ENCODE data around the gene GRPEL1. TPM values are rescaled to one million over a fixed set of nuclear protein-coding genes. Genes with fewer than 3 reads are reported as not detected.
A peak's percentile ranks its signal among the peaks of the same experiment; 100 is the strongest.

Gene GRPEL1
- total and polyA plus RNA-seq, 2 of the 13 experiments (the other 11 are each of a cell fraction or from before 2014, with no cell fraction given), result 32.3 to 141 TPM

- TF ChIP-seq PLSCR1 (CRISPR knock-in tag; IDR thresholded peaks at IDR 0.05; ENCODE audit: borderline replicate concordance), result no peak
- TF ChIP-seq ZMYM4 (CRISPR knock-in tag; IDR thresholded peaks at IDR 0.05), result no peak
- no peak for TF ChIP-seq ZNF577 (CRISPR knock-in tag; IDR thresholded peaks at IDR 0.05; ENCODE audit: borderline replicate concordance, low read depth)
- TF ChIP-seq JARID2 (CRISPR knock-in tag; IDR thresholded peaks at IDR 0.05; ENCODE audit: insufficient replicate concordance), result no peak
- TF ChIP-seq CREBL2 (CRISPR knock-in tag; IDR thresholded peaks at IDR 0.05; ENCODE audit: borderline replicate concordance), result no peak
- no peak for TF ChIP-seq PAWR (CRISPR knock-in tag; IDR thresholded peaks at IDR 0.05; ENCODE audit: borderline replicate concordance)
- no peak for TF ChIP-seq THAP8 (CRISPR knock-in tag; IDR thresholded peaks at IDR 0.05; ENCODE audit: borderline replicate concordance)
- no peak for TF ChIP-seq ZSCAN9 (CRISPR knock-in tag; IDR thresholded peaks at IDR 0.05; ENCODE audit: borderline replicate concordance)
- no peak for TF ChIP-seq ZBTB3 (CRISPR knock-in tag; IDR thresholded peaks at IDR 0.05; ENCODE audit: borderline replicate concordance, low read depth)
- no peak for TF ChIP-seq NCOA2 (CRISPR knock-in tag; IDR thresholded peaks at IDR 0.05)
- TF ChIP-seq TBX3 (IDR thresholded peaks at IDR 0.05; ENCODE audit: borderline replicate concordance), result no peak
- TF ChIP-seq ARNT (IDR thresholded peaks at IDR 0.05), result no peak
- peak; percentile 20; the same call in 1 of the 2 replicates for TF ChIP-seq SIN3A (IDR thresholded peaks at IDR 0.05; ENCODE audit: borderline replicate concordance, low read depth, low read length)
- no peak for TF ChIP-seq PATZ1 (CRISPR knock-in tag; IDR thresholded peaks at IDR 0.05)
- TF ChIP-seq ZBTB34 (CRISPR knock-in tag; IDR thresholded peaks at IDR 0.05), result no peak
- no peak for TF ChIP-seq HDAC1 (CRISPR knock-in tag; IDR thresholded peaks at IDR 0.05)
- TF ChIP-seq SUZ12 (IDR thresholded peaks at IDR 0.05; ENCODE audit: low read depth, low read length), result no peak
- TF ChIP-seq ZSCAN20 (CRISPR knock-in tag; IDR thresholded peaks at IDR 0.05; ENCODE audit: borderline replicate concordance), result no peak
- peak; percentile 39; the same call in 1 of the 2 replicates for TF ChIP-seq KMT2A (CRISPR knock-in tag; IDR thresholded peaks at IDR 0.05)
- TF ChIP-seq ZNF569 (CRISPR knock-in tag; IDR thresholded peaks at IDR 0.05; ENCODE audit: borderline replicate concordance), result no peak
- no peak for TF ChIP-seq RBM22 (optimal IDR thresholded peaks at IDR 0.05; ENCODE audit: low read length)
- TF ChIP-seq MTA1 (CRISPR knock-in tag; IDR thresholded peaks at IDR 0.05; ENCODE audit: borderline replicate concordance), result no peak
- TF ChIP-seq ZBTB7A (CRISPR knock-in tag; IDR thresholded peaks at IDR 0.05), result peak; percentile 38; the same call in 1 of the 2 replicates
- 0 out of 2 replicates have a peak, but pooled peaks have one; percentile 11 for TF ChIP-seq KLF11 (CRISPR knock-in tag; IDR thresholded peaks at IDR 0.05)
- TF ChIP-seq ZNF589 (CRISPR knock-in tag; conservative IDR thresholded peaks at IDR 0.05), result no peak
Measured at GRCh38 chr4:7068279-7068842, 497 bp upstream of the GRPEL1 start (continued).

Measured in HepG2 (cell line).